ENCODE data around the gene SH3PXD2A.

SH3PXD2A gene

GRCh38 chr10:103874730-103875129 lies 19.4 kb upstream of the SH3PXD2A start:
- ChIA-PET CTCF (interaction anchor here (0.7 to 3.8 kb wide), 6 partner anchors 10 to 400 kb away, joined by 3 to 19 read pairs (median 3); no protein-coding TSS in a partner anchor), POLR2A (no interaction called here)
- H3K9me3 ChIP-seq (ENCODE audit: control insufficient read depth, insufficient read depth, low read depth, low read length): no peaks in the 10 kb centered on the region
- no peaks in the 10 kb centered on the region for H3K4me1 ChIP-seq (ENCODE audit: control insufficient read depth, insufficient read depth, low read length)
- no peak for TF ChIP-seq ATF2 (tag by site-specific recombination; IDR thresholded peaks at IDR 0.05; ENCODE audit: low read depth)
- TF ChIP-seq SCRT1 (tag by site-specific recombination; IDR thresholded peaks at IDR 0.05; ENCODE audit: borderline replicate concordance): no peak
- TF ChIP-seq, protein P1, sequence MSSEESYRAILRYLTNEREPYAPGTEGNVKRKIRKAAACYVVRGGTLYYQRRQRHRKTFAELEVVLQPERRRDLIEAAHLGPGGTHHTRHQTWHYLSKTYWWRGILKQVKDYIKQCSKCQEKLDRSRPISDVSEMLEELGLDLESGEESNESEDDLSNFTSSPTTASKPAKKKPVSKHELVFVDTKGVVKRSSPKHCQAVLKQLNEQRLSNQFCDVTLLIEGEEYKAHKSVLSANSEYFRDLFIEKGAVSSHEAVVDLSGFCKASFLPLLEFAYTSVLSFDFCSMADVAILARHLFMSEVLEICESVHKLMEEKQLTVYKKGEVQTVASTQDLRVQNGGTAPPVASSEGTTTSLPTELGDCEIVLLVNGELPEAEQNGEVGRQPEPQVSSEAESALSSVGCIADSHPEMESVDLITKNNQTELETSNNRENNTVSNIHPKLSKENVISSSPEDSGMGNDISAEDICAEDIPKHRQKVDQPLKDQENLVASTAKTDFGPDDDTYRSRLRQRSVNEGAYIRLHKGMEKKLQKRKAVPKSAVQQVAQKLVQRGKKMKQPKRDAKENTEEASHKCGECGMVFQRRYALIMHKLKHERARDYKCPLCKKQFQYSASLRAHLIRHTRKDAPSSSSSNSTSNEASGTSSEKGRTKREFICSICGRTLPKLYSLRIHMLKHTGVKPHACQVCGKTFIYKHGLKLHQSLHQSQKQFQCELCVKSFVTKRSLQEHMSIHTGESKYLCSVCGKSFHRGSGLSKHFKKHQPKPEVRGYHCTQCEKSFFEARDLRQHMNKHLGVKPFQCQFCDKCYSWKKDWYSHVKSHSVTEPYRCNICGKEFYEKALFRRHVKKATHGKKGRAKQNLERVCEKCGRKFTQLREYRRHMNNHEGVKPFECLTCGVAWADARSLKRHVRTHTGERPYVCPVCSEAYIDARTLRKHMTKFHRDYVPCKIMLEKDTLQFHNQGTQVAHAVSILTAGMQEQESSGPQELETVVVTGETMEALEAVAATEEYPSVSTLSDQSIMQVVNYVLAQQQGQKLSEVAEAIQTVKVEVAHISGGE (tag by site-specific recombination; conservative IDR thresholded peaks at IDR 0.05; ENCODE audit: low read depth): no peak
- TF ChIP-seq, protein P2, sequence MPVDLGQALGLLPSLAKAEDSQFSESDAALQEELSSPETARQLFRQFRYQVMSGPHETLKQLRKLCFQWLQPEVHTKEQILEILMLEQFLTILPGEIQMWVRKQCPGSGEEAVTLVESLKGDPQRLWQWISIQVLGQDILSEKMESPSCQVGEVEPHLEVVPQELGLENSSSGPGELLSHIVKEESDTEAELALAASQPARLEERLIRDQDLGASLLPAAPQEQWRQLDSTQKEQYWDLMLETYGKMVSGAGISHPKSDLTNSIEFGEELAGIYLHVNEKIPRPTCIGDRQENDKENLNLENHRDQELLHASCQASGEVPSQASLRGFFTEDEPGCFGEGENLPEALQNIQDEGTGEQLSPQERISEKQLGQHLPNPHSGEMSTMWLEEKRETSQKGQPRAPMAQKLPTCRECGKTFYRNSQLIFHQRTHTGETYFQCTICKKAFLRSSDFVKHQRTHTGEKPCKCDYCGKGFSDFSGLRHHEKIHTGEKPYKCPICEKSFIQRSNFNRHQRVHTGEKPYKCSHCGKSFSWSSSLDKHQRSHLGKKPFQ (tag by site-specific recombination; IDR thresholded peaks at IDR 0.05): no peak
- no peak for TF ChIP-seq ZNF548 (tag by site-specific recombination; IDR thresholded peaks at IDR 0.05)
- H3K4me3 ChIP-seq (ENCODE audit: low read depth, low read length): no peak overlapping the region
- peaks cover 0 to 6% of the 10 kb centered on the region in 2 experiments; a peak in 1 of 3 replicates for H3K36me3 ChIP-seq (ENCODE audit: control insufficient read depth in 2 of 2, insufficient read depth in 1 of 2, low read length in 2 of 2)
- H3K27ac ChIP-seq (ENCODE audit: extremely low read depth, low read depth, low read length): no peak overlapping the region

DNA sequence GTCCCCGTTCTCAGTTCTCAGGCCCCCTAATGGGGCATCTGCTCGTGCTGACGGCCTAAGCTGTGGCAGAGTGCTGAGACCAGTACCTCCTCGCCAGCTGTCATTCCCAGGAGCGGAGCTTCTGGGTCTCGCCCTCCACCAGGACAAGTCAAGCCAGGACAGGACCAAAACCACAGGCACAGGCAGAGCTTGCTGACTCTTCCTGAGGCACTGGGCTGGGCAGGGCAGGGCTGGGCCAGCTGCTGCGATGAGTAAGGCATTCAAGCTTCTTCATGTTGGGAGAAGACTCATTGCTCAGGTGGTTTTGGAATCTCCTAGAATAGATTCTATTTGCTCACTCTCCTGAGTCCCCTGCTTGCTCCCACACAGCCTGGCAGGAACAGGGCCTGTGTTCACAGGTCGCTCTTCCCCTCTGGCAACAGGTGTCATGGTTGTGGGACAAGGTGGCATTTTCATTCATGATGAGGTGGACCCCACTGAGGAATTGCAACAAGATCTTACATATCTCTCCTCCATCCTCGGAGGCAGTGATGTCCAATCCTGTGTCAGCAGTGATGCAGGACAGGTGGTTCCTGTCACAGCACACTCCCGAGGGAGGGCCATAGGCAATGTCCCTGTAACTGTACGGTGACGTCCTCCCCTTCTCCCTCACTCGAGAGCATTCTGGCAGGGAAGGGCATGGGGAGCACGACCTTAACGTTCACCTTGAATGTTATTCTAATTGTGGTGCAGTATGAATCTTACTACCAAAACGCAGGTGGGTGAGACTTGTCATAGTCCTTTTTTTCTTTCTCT lies 17.0 kb upstream of the SH3PXD2A start:
- H3K9me3 ChIP-seq (ENCODE audit: control insufficient read depth, insufficient read depth, low read depth, low read length): no peaks in the 10 kb centered on the region
- CTCF ChIA-PET: no interaction called here
- no peak overlapping the region for H3K27ac ChIP-seq (ENCODE audit: extremely low read depth, low read depth, low read length)
- POLR2A ChIA-PET: no interaction called here
- TF ChIP-seq ZNF664 (tag by site-specific recombination; IDR thresholded peaks at IDR 0.05) (no peak), SCRT1 (tag by site-specific recombination; IDR thresholded peaks at IDR 0.05; ENCODE audit: borderline replicate concordance) (peak; percentile 54; the same call in 1 of the 2 replicates), SCRT2 (tag by site-specific recombination; IDR thresholded peaks at IDR 0.05) (peak; percentile 84), ZNF48 (tag by site-specific recombination; IDR thresholded peaks at IDR 0.05) (no peak)
- H3K4me1 ChIP-seq (ENCODE audit: control insufficient read depth, insufficient read depth, low read length): no peaks in the 10 kb centered on the region
- H3K36me3 ChIP-seq (ENCODE audit: control insufficient read depth in 2 of 2, insufficient read depth in 1 of 2, low read length in 2 of 2): no peaks in the 10 kb centered on the region
- H3K4me3 ChIP-seq (ENCODE audit: low read depth, low read length): no peak overlapping the region

DNA sequence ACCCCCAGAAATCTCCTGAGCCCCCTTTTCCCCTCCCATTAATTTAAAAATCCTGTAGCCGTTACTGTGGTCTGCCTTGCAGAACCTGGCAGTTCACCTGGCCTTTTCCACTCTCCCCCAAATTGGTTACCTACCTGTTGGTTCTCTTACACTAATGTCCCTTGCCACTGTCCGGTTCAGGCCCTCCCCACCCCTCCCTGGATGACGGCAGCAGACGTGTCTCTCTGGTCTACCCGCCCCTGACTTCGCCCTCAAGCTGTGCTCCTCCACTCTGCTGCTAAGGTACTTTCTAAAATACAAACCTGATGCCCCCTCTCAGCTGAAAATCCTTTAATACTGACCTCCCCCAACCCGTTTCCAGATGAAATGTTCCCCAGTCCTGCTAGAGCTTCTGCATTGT lies 15.6 kb upstream of the SH3PXD2A start:
- Histone ChIP-seq H3K36me3 (ENCODE audit: control insufficient read depth in 2 of 2, insufficient read depth in 1 of 2, low read length in 2 of 2) (no peaks in the 10 kb centered on the region), H3K27ac (ENCODE audit: extremely low read depth, low read depth, low read length) (no peak overlapping the region), H3K4me3 (ENCODE audit: low read depth, low read length) (no peak overlapping the region), H3K4me1 (ENCODE audit: control insufficient read depth, insufficient read depth, low read length) (no peaks in the 10 kb centered on the region), H3K9me3 (ENCODE audit: control insufficient read depth, insufficient read depth, low read depth, low read length) (no peaks in the 10 kb centered on the region; the same call in 1 of the 2 replicates)
- ChIA-PET CTCF (no interaction called here), POLR2A (no interaction called here)
- no peak for TF ChIP-seq ZNF768 (tag by site-specific recombination; IDR thresholded peaks at IDR 0.05)
- no peak for TF ChIP-seq ZNF785 (tag by site-specific recombination; IDR thresholded peaks at IDR 0.05)
- no peak for TF ChIP-seq ZNF658 (tag by site-specific recombination; IDR thresholded peaks at IDR 0.05)
- TF ChIP-seq KLF8 (tag by site-specific recombination; IDR thresholded peaks at IDR 0.05): no peak
- no peak for TF ChIP-seq ZNF560 (tag by site-specific recombination; IDR thresholded peaks at IDR 0.05; ENCODE audit: borderline replicate concordance)
- TF ChIP-seq ZNF341 (tag by site-specific recombination; IDR thresholded peaks at IDR 0.05; ENCODE audit: low read depth): no peak
- TF ChIP-seq ZNF266 (tag by site-specific recombination; IDR thresholded peaks at IDR 0.05; ENCODE audit: low read depth): no peak
- no peak for TF ChIP-seq ZFP41 (tag by site-specific recombination; IDR thresholded peaks at IDR 0.05; ENCODE audit: borderline replicate concordance)
- no peak for TF ChIP-seq KLF16 (tag by site-specific recombination; IDR thresholded peaks at IDR 0.05)
- no peak for TF ChIP-seq MYNN (tag by site-specific recombination; IDR thresholded peaks at IDR 0.05; ENCODE audit: borderline replicate concordance)
- no peak for TF ChIP-seq ZNF621 (tag by site-specific recombination; IDR thresholded peaks at IDR 0.05)
- no peak for TF ChIP-seq ZNF664 (tag by site-specific recombination; IDR thresholded peaks at IDR 0.05)
- TF ChIP-seq, protein P3, sequence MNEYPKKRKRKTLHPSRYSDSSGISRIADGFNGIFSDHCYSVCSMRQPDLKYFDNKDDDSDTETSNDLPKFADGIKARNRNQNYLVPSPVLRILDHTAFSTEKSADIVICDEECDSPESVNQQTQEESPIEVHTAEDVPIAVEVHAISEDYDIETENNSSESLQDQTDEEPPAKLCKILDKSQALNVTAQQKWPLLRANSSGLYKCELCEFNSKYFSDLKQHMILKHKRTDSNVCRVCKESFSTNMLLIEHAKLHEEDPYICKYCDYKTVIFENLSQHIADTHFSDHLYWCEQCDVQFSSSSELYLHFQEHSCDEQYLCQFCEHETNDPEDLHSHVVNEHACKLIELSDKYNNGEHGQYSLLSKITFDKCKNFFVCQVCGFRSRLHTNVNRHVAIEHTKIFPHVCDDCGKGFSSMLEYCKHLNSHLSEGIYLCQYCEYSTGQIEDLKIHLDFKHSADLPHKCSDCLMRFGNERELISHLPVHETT (tag by site-specific recombination; IDR thresholded peaks at IDR 0.05): no peak
- TF ChIP-seq ZNF24 (tag by site-specific recombination; IDR thresholded peaks at IDR 0.05): no peak
- TF ChIP-seq SP3 (tag by site-specific recombination; IDR thresholded peaks at IDR 0.05): no peak
- TF ChIP-seq GLIS2 (tag by site-specific recombination; IDR thresholded peaks at IDR 0.05): no peak
- no peak for TF ChIP-seq ZNF654 (tag by site-specific recombination; IDR thresholded peaks at IDR 0.05; ENCODE audit: low read depth)
